Epithelial cell of proximal tubule (primary cell): ENCODE measurements around the gene OTOGL. TPM values are rescaled to one million over a fixed set of nuclear protein-coding genes. Genes with fewer than 3 reads are reported as not detected.

Experiments
- DNase-seq: peaks from one replicate; pipeline ENCODE4 v3.0.0-alpha.2; 2011; ENCODE audit warnings: low read depth
- H3K4me3 ChIP-seq: 2 replicates; pipeline ENCODE4 v1.5.1; 2011; ENCODE audit warnings: low read depth, mild to moderate bottlenecking, low read length
- CTCF ChIP-seq: conservative IDR thresholded peaks from 2 replicates; pipeline ENCODE4 v1.5.1; 2012; ENCODE audit warnings: low read depth, mild to moderate bottlenecking, low read length
- total RNA-seq: library from RNA; depleted of rRNA; stranded (reverse); fragments of >200 nt; gene quantifications from 2 replicates; pipeline ENCODE4 v1.2.3, GENCODE V29; 2015

Gene OTOGL
- total RNA-seq, 1 donor from 2014 or later: not detected

GRCh38 chr12:80183939-80184338 lies 84.6 kb downstream of the OTOGL start:
- no peak for TF ChIP-seq CTCF
- no peak for DNase-seq
- H3K4me3 ChIP-seq: no peak overlapping the region

GRCh38 chr12:80184926-80185325 lies 85.6 kb downstream of the OTOGL start:
- TF ChIP-seq CTCF: no peak
- H3K4me3 ChIP-seq: no peak overlapping the region

GRCh38 chr12:80186727-80187217 lies 87.4 kb downstream of the OTOGL start:
- peak; percentile 54 for DNase-seq
- TF ChIP-seq CTCF: peak; percentile 92

More at GRCh38 chr12:80184926-80185325, 85.6 kb downstream of the OTOGL start:
- no peak for DNase-seq

GRCh38 chr12:80187660-80188090 lies 88.3 kb downstream of the OTOGL start:
- no peak overlapping the region for H3K4me3 ChIP-seq
- no peak for DNase-seq
- no peak for TF ChIP-seq CTCF

More at GRCh38 chr12:80186727-80187217, 87.4 kb downstream of the OTOGL start:
- no peak overlapping the region for H3K4me3 ChIP-seq

GRCh38 chr12:80188576-80188975 lies 89.2 kb downstream of the OTOGL start:
- DNase-seq: no peak
- H3K4me3 ChIP-seq: no peak overlapping the region
- no peak for TF ChIP-seq CTCF

GRCh38 chr12:80189241-80189640 lies 89.9 kb downstream of the OTOGL start:
- no peak overlapping the region for H3K4me3 ChIP-seq
- DNase-seq: no peak
- no peak for TF ChIP-seq CTCF

- TF ChIP-seq CTCF: no peak
- H3K4me3 ChIP-seq: no peak overlapping the region
- DNase-seq: no peak
Observed at GRCh38 chr12:80190001-80190400, 90.7 kb downstream of the OTOGL start.
